ENCODE data around the gene SMC5. TPM values are rescaled to one million over a fixed set of nuclear protein-coding genes. Genes with fewer than 3 reads are reported as not detected.
"Not testable (repeated sequence)": the region's sequence is repeated elsewhere in the genome, so short reads cannot be mapped to it uniquely, and the experiment has no call there.

SMC5 gene
- total RNA-seq, 1 donor from 2014 or later = 27.8 TPM

DNA sequence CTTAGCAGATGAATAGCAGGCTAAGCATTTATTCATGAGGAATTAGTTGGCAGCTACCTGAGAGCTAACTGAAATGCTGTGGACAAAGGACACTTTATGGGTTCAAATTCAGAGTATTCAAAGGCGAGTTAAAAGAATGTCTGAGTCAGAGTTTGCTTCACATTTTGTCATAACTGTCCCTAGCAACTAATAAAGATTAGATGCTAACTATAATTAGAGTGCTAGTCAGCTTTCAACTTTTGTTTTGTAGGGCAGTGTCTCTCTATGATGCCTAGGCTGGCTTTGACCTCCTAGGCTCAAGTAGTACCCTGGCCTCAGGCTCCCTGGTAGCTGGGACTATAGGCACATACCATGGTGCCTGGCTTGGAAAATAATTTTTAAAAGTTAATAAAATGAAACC is 4.6 kb downstream of the SMC5 start:
- DNase-seq (ENCODE audit: low spot score) = no peak

GRCh38 chr9:70278305-70278704 is 19.5 kb downstream of the SMC5 start:
- DNase-seq (ENCODE audit: low spot score) = no peak

DNA sequence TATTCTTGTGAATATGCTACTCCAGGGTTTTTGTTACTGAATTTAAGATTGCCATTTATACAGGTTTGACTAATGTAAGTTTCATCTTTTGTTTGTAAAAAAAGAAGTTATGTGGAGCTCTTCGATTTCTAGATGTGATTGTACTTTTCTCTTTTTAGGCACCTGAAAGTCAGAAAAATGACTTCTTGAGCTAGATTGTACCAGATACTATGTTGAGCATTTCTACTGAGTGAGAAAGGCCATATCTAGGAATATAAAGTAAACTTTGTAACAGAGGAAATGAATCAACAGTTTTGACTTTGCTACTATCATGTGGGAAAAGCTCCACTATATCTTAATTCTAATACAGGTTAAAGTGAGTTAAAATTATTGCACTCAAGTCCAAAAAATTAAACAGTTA is 25.1 kb downstream of the SMC5 start:
- no peak for DNase-seq (ENCODE audit: low spot score)

DNA sequence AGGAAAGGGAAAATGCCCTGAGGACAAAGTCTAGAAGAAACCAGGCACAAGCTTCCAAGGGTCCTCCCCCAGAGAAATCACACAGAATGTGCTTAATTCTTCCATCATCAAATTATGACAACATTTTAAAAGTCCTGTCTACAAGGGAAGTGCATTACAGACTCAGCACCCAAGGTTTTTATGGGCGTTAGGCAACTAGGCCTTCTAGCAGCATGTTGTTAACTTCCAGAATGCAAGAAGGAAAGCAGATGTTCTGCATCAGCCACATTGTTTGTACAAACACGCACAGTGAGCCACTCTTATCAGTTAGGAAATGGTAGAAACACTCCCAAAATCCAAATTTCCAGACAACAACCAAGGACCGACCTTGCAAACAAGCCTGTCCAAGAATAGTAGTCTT is 26.5 kb downstream of the SMC5 start:
- DNase-seq (ENCODE audit: low spot score) = peak; percentile 29

DNA sequence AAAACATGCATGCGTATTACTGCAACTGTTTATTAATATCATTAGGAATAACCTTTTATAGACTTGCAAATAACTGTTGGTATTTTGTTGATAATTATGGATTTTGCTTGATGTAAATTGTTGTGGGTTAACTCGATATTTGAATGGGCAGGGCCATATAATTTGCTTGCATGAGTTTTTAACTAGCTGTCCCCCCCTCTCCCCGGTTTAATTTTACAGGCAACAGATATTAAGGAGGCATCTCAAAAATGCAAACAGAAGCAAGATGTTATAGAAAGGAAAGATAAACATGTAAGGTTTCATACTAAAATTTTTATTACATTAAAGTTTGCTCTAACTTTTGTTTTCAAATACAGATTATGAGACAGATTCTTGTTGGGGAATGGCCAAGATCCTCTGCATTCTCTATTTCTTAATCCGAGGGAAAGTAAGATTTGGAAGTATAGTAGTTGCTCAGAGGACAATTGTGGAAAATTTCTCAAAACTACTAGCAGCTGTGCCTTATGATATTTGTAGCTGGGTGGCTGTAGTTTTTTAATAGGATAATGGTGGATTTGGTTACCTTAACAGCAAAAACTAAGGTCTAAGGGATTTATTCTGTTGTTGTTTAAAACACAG is 27.3 kb downstream of the SMC5 start:
- no peak for DNase-seq (ENCODE audit: low spot score)

GRCh38 chr9:70290626-70291025 is 31.8 kb downstream of the SMC5 start:
- no peak for DNase-seq (ENCODE audit: low spot score)

DNA sequence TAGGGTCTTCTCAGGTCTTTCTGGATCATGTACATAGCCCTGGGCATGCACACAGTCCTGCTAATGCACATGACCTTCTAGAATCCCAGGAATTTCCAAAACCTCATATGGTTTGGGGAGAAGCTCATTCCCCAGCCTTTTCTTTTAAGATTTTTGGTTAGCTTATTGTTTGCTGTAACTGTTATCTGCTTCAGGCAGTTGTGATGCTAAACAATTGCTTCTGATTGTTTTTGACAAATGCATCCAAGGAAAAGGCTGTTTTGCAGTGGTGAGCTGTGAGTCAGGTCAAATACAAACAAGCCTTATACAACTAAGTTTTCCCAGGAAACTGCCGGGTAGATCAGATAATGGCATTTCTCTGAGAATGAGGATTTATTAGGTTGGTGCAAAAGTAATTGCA is 32.7 kb downstream of the SMC5 start:
- DNase-seq (ENCODE audit: low spot score) = no peak

DNA sequence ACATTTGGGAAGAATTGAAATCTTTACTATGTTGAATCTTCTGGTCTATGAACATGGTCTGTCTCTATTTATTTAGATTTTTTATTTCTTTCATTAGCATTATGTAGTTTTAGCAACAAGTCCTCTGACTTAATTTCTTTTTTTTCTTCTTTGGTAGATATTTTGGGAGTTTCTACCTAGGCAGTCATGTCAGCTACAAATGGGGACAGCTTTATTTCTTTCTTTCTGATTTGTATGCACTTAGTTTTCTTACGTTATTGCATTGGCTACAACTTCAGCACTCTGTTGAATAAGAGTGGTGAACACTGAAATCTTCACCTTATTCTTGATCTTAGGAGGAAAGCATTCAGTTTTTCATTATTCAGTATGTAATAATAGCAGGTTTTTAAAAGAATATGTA is 33.5 kb downstream of the SMC5 start:
- DNase-seq (ENCODE audit: low spot score) = no peak

GRCh38 chr9:70293214-70293613 is 34.4 kb downstream of the SMC5 start:
- DNase-seq (ENCODE audit: low spot score) = no peak

GRCh38 chr9:70297141-70297540 is 38.4 kb downstream of the SMC5 start:
- DNase-seq (ENCODE audit: low spot score) = no peak

DNA sequence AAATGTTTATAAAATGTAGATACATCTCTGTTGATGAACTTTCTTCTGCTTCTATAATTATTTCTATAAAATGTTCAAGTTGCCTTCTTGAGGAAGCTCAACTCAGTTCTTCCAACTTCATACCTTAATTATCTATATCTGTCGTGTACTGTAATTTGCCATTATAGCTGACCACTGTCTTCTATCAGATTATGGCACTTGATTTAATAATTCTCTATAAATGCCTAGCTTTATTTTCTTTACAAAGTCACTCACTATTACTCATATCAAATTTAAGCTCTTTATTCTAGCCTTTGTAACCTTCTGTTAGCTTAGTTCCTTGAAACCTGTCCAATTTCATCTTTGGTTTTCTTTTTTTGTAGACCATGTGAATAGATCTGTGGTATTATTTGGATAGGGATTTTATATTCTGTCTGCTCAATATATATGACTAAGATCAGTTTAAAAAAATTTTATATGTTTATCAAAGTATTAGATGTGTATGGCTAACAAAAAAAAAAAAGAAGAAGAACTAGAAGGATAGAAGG is 39.5 kb downstream of the SMC5 start:
- DNase-seq (ENCODE audit: low spot score) = no peak

- no peak for DNase-seq (ENCODE audit: low spot score)
Measured at GRCh38 chr9:70303268-70303667, 44.5 kb downstream of the SMC5 start.

GRCh38 chr9:70304810-70305209 is 46.0 kb downstream of the SMC5 start:
- DNase-seq (ENCODE audit: low spot score) = no peak

- DNase-seq (ENCODE audit: low spot score) = no peak
Measured at GRCh38 chr9:70315389-70315788, 56.6 kb downstream of the SMC5 start.

DNA sequence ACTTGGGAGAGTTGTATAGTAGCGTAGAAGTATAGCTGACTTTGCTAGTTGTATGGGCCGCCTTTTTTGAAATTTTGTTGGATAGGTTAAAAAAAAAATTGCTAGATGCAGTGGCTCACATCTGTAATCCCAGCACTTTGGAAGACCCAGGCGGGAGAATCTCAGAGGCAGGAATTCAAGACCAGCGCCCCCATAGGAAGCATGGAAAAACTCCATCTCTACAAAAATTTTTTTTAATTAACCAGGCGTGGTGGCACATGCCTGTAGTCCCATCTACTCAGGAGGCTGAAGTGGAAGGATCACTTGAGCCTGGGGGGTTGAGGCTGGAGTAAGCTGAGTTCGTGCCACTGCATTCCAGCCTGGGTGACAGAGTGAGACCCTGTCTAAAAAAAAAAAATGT is 59.2 kb downstream of the SMC5 start:
- DNase-seq (ENCODE audit: low spot score) = no peak

DNA sequence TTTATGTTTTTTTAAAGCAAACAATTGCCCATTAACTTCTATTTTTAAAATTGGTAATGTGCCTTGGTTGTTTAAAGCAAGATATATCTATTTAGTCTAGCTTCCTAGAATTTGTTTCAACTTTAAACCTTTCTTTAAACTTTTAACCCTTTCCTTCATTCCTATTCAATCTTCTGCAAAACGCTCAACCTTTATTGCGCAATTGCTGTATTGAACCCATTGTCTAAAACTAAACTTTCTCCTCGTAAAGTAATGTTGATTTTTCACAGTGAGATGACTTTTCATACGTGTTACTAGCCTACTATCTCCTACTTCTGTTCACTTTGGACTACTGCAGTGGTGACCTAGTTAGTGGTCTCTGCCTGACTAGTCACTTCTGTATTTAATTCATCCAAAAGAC is 63.3 kb downstream of the SMC5 start:
- no peak for DNase-seq (ENCODE audit: low spot score)

GRCh38 chr9:70324963-70325362 is 66.2 kb downstream of the SMC5 start:
- DNase-seq (ENCODE audit: low spot score) = no peak

- DNase-seq (ENCODE audit: low spot score) = not testable (repeated sequence)
Measured at GRCh38 chr9:70328625-70329024, 69.8 kb downstream of the SMC5 start.

DNA sequence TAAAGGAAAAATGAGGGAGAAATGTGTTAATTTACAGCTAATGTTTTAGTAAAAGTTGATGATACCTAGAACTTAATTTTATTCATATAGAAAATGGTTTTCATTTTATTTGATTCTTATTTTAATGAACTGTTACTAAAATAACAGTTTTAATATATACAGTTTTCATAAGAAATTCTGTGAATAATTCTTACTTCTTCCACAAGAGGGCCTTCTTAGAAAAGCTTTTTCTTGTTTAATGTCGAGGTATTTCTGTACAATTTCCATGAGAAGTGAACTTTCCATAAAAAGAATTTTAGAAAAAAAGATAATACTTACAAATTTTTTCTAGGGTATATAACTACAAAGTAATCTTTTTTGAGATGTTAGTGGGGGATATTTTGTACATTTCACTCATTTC is 81.8 kb downstream of the SMC5 start:
- DNase-seq (ENCODE audit: low spot score) = no peak

- no peak for DNase-seq (ENCODE audit: low spot score)
Measured at GRCh38 chr9:70347046-70347445, 88.3 kb downstream of the SMC5 start.

- no peak for DNase-seq (ENCODE audit: low spot score)
Measured at GRCh38 chr9:70352356-70352755, 93.6 kb downstream of the SMC5 start.

DNA sequence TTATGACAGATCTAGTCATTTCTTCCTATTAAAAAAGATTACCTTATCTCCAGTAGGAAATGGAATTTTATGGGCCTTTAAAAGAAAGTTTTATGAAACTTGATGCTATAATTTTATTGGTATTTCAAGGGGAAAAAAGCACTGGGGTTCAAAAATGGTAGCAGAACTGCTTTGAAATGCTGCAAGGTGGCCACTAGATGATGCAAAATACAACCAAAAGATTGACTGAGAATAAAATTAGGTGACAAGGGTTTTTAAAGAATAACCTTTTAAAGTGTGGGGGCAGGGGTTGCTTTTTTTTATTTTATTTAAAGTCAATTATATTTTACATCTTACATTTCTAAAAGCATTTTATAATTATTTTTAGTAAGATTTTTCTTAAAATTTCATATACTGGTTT is 94.0 kb downstream of the SMC5 start:
- no peak for DNase-seq (ENCODE audit: low spot score)

DNA sequence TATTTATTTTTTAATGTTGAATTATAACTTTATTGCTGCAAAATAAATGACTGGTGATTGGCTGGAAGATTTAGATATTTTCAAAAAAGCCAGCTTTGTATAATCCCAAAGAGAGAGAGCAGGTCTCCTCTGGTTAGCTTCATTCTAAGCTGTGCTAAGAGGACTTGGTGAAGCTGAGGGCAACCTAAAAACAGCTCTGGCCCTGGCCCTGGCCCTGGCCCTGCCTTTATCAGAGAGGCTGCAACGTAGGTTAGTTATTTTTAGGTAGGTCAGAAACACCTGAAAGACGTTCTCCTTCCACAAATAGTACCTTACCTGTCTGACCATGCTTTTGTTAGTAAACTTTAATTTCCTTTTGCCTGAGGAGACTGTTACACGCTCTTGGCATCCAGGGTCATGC is 97.0 kb downstream of the SMC5 start:
- no peak for DNase-seq (ENCODE audit: low spot score)

DNA sequence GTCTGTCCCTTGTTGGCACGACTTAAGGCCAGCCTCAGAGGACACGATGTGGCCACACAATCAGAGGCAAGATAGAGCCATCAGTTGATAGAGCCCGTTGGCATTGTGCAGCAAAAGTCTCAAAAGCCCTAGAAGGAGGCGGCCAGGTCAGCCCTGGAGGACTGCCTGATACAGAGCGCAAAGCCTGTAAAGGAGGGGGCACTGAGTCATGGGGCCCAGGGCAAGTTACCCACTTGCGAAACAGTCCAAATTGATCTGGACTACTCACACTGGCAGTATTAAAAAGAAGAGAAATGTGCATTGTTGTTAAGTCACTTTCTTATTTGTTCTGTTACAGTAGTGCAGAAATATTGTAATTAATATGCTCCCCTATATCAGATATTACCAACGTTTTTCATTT is 104.2 kb downstream of the SMC5 start:
- no peak for DNase-seq (ENCODE audit: low spot score)
